AG04450 (cell line): ENCODE data around the gene FOSL1. TPM values are rescaled to one million over a fixed set of nuclear protein-coding genes. Genes with fewer than 3 reads are reported as not detected.

Experiments
- CTCF ChIA-PET: fragments of 300-600, 350-600 bp; formaldehyde crosslinking; extraction: SDS; loops from one replicate; lab custom pipeline; 2022; ENCODE audit warnings: antibody characterized with exemption, inconsistent platforms; lab: Charles Lee
- POLR2A ChIA-PET: fragments of 350-600 bp; formaldehyde crosslinking; extraction: SDS; loops from one replicate; lab custom pipeline; 2021; ENCODE audit warnings: antibody characterized with exemption, inconsistent platforms; lab: Yijun Ruan, JAX
- DNase-seq: peaks from one replicate; pipeline ENCODE4 v3.0.0-alpha.2; 2011; ENCODE audit warnings: low read depth, low spot score
- H3K27ac ChIP-seq: one replicate; pipeline ENCODE4 v1.5.1; 2012; ENCODE audit warnings: low read depth, low read length, control low read depth
- H3K27me3 ChIP-seq: one replicate; pipeline ENCODE4 v1.6.0; 2012; ENCODE audit warnings: low read length; ENCODE audit not compliant: control insufficient read depth, insufficient read depth
- H3K4me3 ChIP-seq: 2 replicates; pipeline ENCODE4 v1.5.1; 2011; ENCODE audit warnings: mild to moderate bottlenecking, low read depth, low read length, control low read depth
- H3K9me3 ChIP-seq: 2 replicates; pipeline ENCODE4 v1.5.1; 2012; ENCODE audit warnings: low read length; ENCODE audit not compliant: control insufficient read depth, insufficient read depth
- polyA plus RNA-seq: library from polyadenylated mRNA; depleted of rRNA; stranded (reverse); fragments of >200 nt; gene quantifications from 2 replicates; pipeline ENCODE4 v1.2.3, GENCODE V29; 2011
- TF ChIP-seq, protein P1 (sequence below): IDR thresholded peaks from 2 replicates; pipeline ENCODE4 v1.5.1; 2011; ENCODE audit warnings: low read depth, low read length, control low read depth, inconsistent platforms

Gene FOSL1
- polyA plus RNA-seq, 1 experiment = 7.9 TPM

GRCh38 chr11:65898656-65899355, 1.4 kb downstream of the FOSL1 start:
- DNase-seq = no peak
- Histone ChIP-seq H3K9me3 (no peaks in the 10 kb centered on the region; the same call in 1 of the 2 replicates), H3K27ac (peak overlapping the region; percentile 97), H3K4me3 (peak overlapping the region; percentile 96), H3K27me3 (no peaks in the 10 kb centered on the region)
- TF ChIP-seq, protein P1, sequence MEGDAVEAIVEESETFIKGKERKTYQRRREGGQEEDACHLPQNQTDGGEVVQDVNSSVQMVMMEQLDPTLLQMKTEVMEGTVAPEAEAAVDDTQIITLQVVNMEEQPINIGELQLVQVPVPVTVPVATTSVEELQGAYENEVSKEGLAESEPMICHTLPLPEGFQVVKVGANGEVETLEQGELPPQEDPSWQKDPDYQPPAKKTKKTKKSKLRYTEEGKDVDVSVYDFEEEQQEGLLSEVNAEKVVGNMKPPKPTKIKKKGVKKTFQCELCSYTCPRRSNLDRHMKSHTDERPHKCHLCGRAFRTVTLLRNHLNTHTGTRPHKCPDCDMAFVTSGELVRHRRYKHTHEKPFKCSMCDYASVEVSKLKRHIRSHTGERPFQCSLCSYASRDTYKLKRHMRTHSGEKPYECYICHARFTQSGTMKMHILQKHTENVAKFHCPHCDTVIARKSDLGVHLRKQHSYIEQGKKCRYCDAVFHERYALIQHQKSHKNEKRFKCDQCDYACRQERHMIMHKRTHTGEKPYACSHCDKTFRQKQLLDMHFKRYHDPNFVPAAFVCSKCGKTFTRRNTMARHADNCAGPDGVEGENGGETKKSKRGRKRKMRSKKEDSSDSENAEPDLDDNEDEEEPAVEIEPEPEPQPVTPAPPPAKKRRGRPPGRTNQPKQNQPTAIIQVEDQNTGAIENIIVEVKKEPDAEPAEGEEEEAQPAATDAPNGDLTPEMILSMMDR = no peak
- ChIA-PET POLR2A (interaction anchor here (0.6 to 6.7 kb wide), 8 partner anchors 9 to 284 kb away, joined by 3 to 153 read pairs (median 6); partner anchors contain the start of genes CCDC85B and FIBP), CTCF (interaction anchor here (1.0 to 5.1 kb wide), 7 partner anchors 10 to 124 kb away, joined by 3 to 34 read pairs (median 4); partner anchors contain the start of genes CCDC85B and FIBP)

DNA sequence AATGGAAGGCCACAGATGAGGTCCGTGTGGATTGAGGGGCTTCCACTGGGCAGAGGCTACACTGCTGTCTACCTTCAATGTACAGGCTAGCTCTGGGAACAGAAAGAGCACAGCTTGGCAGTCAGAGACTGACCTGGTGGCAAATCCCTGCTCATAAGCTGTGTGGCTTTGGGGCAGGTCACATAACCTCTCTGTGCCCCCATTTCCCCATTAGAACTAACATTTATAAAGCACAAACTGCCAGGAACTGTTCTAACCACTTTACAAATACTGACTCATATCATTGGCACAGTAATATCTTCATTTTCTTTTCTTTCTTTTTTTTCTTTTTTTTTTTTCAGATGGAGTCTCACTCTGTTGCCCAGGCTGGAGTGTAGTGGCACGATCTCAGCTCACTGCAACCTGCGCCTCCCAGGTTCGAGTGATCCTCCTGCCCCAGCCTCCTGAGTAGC, 3.1 kb downstream of the FOSL1 start:
- no peaks in the 10 kb centered on the region; the same call in 1 of the 2 replicates for H3K9me3 ChIP-seq
- no peak for DNase-seq
- CTCF ChIA-PET = interaction anchor here (0.5 to 5.1 kb wide), 3 partner anchors 8 to 159 kb away, joined by 4 to 34 read pairs (median 33); partner anchors contain the start of genes CCDC85B and FIBP
- POLR2A ChIA-PET = interaction anchor here (0.7 to 6.7 kb wide), 5 partner anchors 7 to 50 kb away, joined by 4 to 153 read pairs (median 6); partner anchors contain the start of genes C11orf68, CCDC85B and FIBP
- TF ChIP-seq, protein P1 = no peak
- H3K4me3 ChIP-seq = peak overlapping the region; percentile 96
- H3K27me3 ChIP-seq = no peaks in the 10 kb centered on the region
- H3K27ac ChIP-seq = peak overlapping the region; percentile 68

DNA sequence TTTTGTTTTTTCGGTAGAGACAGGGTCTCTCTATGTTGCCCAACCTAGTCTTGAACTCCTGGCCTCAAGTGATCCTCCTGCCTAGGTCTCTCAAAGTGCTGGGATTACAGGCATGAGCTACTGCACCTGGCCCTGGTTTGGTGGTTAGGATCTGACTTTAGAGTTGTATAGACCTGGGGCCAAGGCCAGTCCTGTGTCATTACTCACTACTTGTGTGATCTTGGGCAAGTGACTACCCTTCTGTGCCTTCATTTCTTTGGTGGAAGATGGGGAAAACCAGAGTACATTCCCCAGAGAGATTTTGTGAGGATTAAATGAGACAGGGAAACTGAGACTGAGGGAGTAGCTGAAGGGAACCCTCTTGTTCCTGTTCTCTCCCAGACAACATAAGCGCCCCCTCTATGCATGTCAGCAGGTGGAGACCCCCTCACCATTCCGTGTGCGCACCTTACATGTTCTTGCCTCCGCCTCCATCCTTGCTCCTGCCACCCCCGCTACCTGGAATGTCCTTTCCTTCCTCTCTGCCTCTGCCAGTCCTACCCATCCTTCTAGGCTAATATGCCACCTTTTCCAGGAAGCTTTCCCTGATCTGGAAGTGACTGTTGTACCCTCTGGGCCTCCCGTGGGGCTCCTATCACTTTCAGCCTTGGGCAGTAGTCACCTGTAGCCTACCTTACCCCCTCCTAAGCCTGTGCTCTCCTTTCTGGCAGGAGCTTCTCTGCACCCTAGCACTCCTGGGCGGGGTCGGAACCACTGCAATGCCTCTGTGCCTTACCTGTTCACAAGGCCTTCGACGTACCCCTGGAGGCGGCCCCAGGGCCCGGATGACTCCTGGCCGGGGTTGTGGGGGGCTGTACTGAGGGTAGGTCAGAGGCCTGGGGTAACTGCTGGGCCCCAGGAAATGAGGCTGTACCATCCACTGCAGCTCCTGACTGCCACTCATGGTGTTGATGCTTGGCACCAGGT, 3.9 kb downstream of the FOSL1 start:
- CTCF ChIA-PET = interaction anchor here (0.5 to 5.1 kb wide), 3 partner anchors 7 to 160 kb away, joined by 4 to 34 read pairs (median 33); partner anchors contain the start of genes CCDC85B and FIBP
- no peaks in the 10 kb centered on the region for H3K27me3 ChIP-seq
- H3K27ac ChIP-seq = peak overlapping the region; percentile 68
- no peak for DNase-seq
- POLR2A ChIA-PET = interaction anchor here (1.0 to 1.6 kb wide), 3 partner anchors 20 to 37 kb away, joined by 4 to 6 read pairs (median 4); partner anchors contain the start of gene C11orf68
- H3K9me3 ChIP-seq = no peaks in the 10 kb centered on the region; the same call in 1 of the 2 replicates
- H3K4me3 ChIP-seq = peak overlapping the region; percentile 96
- TF ChIP-seq, protein P1 = no peak

GRCh38 chr11:65895482-65895981, 4.7 kb downstream of the FOSL1 start:
- Histone ChIP-seq H3K27ac (peak overlapping the region; percentile 68), H3K9me3 (no peaks in the 10 kb centered on the region; the same call in 1 of the 2 replicates), H3K27me3 (no peaks in the 10 kb centered on the region), H3K4me3 (no peak overlapping the region)
- POLR2A ChIA-PET = interaction anchor here (1.6 kb wide), 1 partner anchor 20 kb away, joined by 6 read pairs; no protein-coding TSS in a partner anchor
- TF ChIP-seq, protein P1 = no peak
- CTCF ChIA-PET = interaction anchor here (0.7 to 5.1 kb wide), 2 partner anchors 10 to 127 kb away, joined by 7 to 33 read pairs; no protein-coding TSS in a partner anchor
- no peak for DNase-seq
